ENCODE measurements around the gene ADO.

ADO gene

GRCh38 chr10:62763155-62763554 lies 41.4 kb upstream of the ADO start:
- H3K4me3 ChIP-seq (ENCODE audit: low read depth, low read length), result no peak overlapping the region
- TF ChIP-seq CTCF (IDR thresholded peaks at IDR 0.05; ENCODE audit: insufficient read depth, low read depth, low read length, missing control alignments), result no peak
- no peak for DNase-seq (ENCODE audit: low read depth)

GRCh38 chr10:62764011-62764410 lies 40.5 kb upstream of the ADO start:
- TF ChIP-seq CTCF (IDR thresholded peaks at IDR 0.05; ENCODE audit: insufficient read depth, low read depth, low read length, missing control alignments), result no peak
- no peak overlapping the region for H3K4me3 ChIP-seq (ENCODE audit: low read depth, low read length)
- DNase-seq (ENCODE audit: low read depth), result no peak

DNA sequence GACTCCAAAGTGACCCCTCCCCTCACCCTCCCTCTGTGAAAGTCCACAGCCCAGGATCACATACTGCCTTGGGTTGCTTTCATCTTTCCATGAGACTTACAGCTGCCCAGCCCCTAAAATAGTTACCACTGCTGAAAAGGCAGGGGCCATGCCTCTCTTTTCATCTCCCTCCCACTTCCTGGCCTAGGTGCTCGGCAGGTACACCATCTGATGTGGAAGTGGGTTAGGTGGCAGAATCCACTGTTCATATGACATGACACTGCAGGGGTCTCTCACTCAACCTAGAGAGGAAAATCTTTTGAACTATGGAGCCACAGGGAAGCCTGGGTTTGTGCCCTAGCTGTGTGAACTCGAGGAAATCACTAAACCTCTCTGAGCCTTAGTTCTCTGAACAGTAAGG lies 38.8 kb upstream of the ADO start:
- no peak overlapping the region for H3K4me3 ChIP-seq (ENCODE audit: low read depth, low read length)
- DNase-seq (ENCODE audit: low read depth), result no peak
- no peak for TF ChIP-seq CTCF (IDR thresholded peaks at IDR 0.05; ENCODE audit: insufficient read depth, low read depth, low read length, missing control alignments)

- no peak for DNase-seq (ENCODE audit: low read depth)
- TF ChIP-seq CTCF (IDR thresholded peaks at IDR 0.05; ENCODE audit: insufficient read depth, low read depth, low read length, missing control alignments), result no peak
- no peak overlapping the region for H3K4me3 ChIP-seq (ENCODE audit: low read depth, low read length)
These were observed 38.1 kb upstream of the ADO start for GRCh38 chr10:62766386-62766785.

GRCh38 chr10:62769574-62770242 lies 34.8 kb upstream of the ADO start:
- no peak overlapping the region for H3K4me3 ChIP-seq (ENCODE audit: low read depth, low read length)
- TF ChIP-seq CTCF (IDR thresholded peaks at IDR 0.05; ENCODE audit: insufficient read depth, low read depth, low read length, missing control alignments), result no peak
- peak; percentile 73 for DNase-seq (ENCODE audit: low read depth)

DNA sequence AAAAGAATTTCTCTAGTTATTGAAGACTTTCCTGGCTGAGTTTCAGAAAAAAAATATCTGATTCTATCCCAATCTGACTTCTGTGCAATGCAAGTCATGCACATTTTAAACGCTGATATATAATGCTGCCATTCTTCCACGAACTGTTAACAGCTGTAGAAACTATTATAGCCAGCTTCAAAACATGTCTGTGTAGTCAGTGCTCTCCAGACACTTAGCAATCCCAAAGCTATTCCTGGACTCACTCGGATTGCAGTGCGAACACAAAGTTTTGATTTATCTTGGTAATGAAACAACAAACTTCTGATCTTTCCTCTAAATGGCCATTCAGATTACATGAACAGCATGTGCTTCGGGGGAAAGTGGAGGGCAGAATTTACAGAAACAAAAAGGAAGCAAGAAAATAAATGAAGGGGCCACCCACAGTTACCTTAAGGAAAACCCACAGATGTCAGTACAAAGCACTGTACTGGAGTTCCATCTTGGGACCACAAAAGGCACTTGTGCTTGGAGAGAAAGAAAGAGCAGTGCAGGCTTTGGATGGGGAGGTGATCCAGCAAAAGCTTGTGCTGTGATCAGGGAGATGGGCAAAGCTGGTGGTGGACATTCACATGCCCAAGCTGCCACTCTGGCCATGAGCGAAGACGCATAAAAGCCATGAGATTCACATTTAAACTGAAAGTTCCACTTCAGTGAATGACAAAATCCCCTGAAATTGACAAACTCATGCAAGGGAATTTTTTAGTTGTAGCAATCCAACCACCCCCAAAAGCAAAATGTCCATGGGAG lies 32.1 kb upstream of the ADO start:
- H3K4me3 ChIP-seq (ENCODE audit: low read depth, low read length), result no peak overlapping the region
- DNase-seq (ENCODE audit: low read depth), result peak; percentile 49
- no peak for TF ChIP-seq CTCF (IDR thresholded peaks at IDR 0.05; ENCODE audit: insufficient read depth, low read depth, low read length, missing control alignments)
